ENCODE data around the gene PLEKHA7. TPM values are rescaled to one million over a fixed set of nuclear protein-coding genes. Genes with fewer than 3 reads are reported as not detected.

Gene PLEKHA7
- total RNA-seq, 1 experiment from 2014 or later, result 13.0 TPM

DNA sequence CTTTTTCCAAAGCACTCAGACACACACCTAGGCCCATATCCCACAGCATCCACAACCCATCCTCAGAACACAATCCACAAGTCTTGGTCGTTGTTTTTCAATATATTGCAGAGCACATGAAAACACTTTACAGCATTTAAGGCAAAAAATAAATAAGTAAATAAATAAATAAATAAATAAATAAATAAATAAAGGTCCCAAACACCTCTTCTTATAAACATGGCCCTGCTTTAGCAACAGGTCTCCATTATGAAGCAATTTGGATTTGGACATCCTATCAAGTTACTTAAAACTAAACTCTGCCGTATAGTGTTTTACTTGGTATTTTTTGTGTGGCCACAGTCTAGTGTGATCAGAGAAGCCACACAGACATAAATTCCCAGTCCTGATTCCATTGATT, 10.7 kb upstream of the PLEKHA7 start (continued):
- TF ChIP-seq, protein P1, sequence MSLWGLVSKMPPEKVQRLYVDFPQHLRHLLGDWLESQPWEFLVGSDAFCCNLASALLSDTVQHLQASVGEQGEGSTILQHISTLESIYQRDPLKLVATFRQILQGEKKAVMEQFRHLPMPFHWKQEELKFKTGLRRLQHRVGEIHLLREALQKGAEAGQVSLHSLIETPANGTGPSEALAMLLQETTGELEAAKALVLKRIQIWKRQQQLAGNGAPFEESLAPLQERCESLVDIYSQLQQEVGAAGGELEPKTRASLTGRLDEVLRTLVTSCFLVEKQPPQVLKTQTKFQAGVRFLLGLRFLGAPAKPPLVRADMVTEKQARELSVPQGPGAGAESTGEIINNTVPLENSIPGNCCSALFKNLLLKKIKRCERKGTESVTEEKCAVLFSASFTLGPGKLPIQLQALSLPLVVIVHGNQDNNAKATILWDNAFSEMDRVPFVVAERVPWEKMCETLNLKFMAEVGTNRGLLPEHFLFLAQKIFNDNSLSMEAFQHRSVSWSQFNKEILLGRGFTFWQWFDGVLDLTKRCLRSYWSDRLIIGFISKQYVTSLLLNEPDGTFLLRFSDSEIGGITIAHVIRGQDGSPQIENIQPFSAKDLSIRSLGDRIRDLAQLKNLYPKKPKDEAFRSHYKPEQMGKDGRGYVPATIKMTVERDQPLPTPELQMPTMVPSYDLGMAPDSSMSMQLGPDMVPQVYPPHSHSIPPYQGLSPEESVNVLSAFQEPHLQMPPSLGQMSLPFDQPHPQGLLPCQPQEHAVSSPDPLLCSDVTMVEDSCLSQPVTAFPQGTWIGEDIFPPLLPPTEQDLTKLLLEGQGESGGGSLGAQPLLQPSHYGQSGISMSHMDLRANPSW (CRISPR knock-in tag; conservative IDR thresholded peaks at IDR 0.05; ENCODE audit: low read depth), result no peak
- TF ChIP-seq, protein P2, sequence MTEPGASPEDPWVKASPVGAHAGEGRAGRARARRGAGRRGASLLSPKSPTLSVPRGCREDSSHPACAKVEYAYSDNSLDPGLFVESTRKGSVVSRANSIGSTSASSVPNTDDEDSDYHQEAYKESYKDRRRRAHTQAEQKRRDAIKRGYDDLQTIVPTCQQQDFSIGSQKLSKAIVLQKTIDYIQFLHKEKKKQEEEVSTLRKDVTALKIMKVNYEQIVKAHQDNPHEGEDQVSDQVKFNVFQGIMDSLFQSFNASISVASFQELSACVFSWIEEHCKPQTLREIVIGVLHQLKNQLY (CRISPR knock-in tag; IDR thresholded peaks at IDR 0.05), result no peak
- TF ChIP-seq, protein P3, sequence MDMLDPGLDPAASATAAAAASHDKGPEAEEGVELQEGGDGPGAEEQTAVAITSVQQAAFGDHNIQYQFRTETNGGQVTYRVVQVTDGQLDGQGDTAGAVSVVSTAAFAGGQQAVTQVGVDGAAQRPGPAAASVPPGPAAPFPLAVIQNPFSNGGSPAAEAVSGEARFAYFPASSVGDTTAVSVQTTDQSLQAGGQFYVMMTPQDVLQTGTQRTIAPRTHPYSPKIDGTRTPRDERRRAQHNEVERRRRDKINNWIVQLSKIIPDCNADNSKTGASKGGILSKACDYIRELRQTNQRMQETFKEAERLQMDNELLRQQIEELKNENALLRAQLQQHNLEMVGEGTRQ (CRISPR knock-in tag; IDR thresholded peaks at IDR 0.05), result no peak
- TF ChIP-seq, protein P4, sequence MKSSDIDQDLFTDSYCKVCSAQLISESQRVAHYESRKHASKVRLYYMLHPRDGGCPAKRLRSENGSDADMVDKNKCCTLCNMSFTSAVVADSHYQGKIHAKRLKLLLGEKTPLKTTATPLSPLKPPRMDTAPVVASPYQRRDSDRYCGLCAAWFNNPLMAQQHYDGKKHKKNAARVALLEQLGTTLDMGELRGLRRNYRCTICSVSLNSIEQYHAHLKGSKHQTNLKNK (CRISPR knock-in tag; IDR thresholded peaks at IDR 0.05), result no peak
- no peak for TF ChIP-seq FOXP1 (CRISPR knock-in tag; IDR thresholded peaks at IDR 0.05; ENCODE audit: borderline replicate concordance)
- TF ChIP-seq ZNF232 (CRISPR knock-in tag; IDR thresholded peaks at IDR 0.05), result no peak
- TF ChIP-seq, protein P5, sequence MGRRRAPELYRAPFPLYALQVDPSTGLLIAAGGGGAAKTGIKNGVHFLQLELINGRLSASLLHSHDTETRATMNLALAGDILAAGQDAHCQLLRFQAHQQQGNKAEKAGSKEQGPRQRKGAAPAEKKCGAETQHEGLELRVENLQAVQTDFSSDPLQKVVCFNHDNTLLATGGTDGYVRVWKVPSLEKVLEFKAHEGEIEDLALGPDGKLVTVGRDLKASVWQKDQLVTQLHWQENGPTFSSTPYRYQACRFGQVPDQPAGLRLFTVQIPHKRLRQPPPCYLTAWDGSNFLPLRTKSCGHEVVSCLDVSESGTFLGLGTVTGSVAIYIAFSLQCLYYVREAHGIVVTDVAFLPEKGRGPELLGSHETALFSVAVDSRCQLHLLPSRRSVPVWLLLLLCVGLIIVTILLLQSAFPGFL (CRISPR knock-in tag; IDR thresholded peaks at IDR 0.05; ENCODE audit: borderline replicate concordance), result no peak
- TF ChIP-seq, protein P6, sequence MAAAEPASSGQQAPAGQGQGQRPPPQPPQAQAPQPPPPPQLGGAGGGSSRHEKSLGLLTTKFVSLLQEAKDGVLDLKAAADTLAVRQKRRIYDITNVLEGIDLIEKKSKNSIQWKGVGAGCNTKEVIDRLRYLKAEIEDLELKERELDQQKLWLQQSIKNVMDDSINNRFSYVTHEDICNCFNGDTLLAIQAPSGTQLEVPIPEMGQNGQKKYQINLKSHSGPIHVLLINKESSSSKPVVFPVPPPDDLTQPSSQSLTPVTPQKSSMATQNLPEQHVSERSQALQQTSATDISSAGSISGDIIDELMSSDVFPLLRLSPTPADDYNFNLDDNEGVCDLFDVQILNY (CRISPR knock-in tag; IDR thresholded peaks at IDR 0.05), result no peak

DNA sequence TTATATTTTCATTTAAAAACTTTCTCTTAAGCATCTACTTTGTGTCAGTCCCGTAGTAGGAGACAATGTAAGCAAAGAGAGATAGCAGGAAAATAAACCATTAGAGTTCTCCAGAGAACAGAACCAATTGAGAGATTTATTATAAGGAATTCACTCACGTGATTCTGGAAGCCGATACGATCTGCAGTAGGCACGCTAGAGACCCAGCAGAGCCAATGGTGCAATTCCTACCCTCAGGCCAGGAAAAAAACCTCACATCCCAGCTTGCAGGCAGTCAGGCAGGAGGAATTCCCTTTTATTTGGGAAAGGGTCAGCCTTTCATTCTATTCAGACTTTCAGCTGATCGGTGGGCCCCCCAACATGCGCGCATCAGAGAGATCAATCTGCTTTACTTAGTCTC, 7.3 kb upstream of the PLEKHA7 start:
- ChIA-PET POLR2A (interaction anchor here (0.6 kb wide), 1 partner anchor 38 kb away, joined by 6 read pairs; no protein-coding TSS in a partner anchor), CTCF (interaction anchor here (1.0 kb wide), 1 partner anchor 42 kb away, joined by 3 read pairs; no protein-coding TSS in a partner anchor)
- peak; percentile 78 for ATAC-seq
- Mint-ChIP-seq H3K27me3 (ENCODE audit: low read depth) (peaks cover 3% of the 10 kb centered on the region; the same call in 1 of the 2 replicates), H3K27ac (no peak overlapping the region), H3K4me3 (no peak overlapping the region), H3K4me1 (peaks cover 10% of the 10 kb centered on the region), H3K36me3 (no peaks in the 10 kb centered on the region), H3K9me3 (no peaks in the 10 kb centered on the region)
- DNase-seq (ENCODE audit: low spot score), result peak; percentile 20
- TF ChIP-seq ATF1 (CRISPR knock-in tag; IDR thresholded peaks at IDR 0.05) (no peak), GTF2I (CRISPR knock-in tag; conservative IDR thresholded peaks at IDR 0.05) (no peak), RORB (CRISPR knock-in tag; IDR thresholded peaks at IDR 0.05) (no peak), NR3C1 (CRISPR knock-in tag; conservative IDR thresholded peaks at IDR 0.05; ENCODE audit: low read depth) (no peak), CREM (CRISPR knock-in tag; IDR thresholded peaks at IDR 0.05) (no peak)
- TF ChIP-seq, protein P7, sequence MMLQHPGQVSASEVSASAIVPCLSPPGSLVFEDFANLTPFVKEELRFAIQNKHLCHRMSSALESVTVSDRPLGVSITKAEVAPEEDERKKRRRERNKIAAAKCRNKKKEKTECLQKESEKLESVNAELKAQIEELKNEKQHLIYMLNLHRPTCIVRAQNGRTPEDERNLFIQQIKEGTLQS (CRISPR knock-in tag; conservative IDR thresholded peaks at IDR 0.05), result no peak
- TF ChIP-seq, protein P8, sequence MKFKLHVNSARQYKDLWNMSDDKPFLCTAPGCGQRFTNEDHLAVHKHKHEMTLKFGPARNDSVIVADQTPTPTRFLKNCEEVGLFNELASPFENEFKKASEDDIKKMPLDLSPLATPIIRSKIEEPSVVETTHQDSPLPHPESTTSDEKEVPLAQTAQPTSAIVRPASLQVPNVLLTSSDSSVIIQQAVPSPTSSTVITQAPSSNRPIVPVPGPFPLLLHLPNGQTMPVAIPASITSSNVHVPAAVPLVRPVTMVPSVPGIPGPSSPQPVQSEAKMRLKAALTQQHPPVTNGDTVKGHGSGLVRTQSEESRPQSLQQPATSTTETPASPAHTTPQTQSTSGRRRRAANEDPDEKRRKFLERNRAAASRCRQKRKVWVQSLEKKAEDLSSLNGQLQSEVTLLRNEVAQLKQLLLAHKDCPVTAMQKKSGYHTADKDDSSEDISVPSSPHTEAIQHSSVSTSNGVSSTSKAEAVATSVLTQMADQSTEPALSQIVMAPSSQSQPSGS (CRISPR knock-in tag; IDR thresholded peaks at IDR 0.05; ENCODE audit: borderline replicate concordance, low read depth), result no peak
- TF ChIP-seq, protein P9, sequence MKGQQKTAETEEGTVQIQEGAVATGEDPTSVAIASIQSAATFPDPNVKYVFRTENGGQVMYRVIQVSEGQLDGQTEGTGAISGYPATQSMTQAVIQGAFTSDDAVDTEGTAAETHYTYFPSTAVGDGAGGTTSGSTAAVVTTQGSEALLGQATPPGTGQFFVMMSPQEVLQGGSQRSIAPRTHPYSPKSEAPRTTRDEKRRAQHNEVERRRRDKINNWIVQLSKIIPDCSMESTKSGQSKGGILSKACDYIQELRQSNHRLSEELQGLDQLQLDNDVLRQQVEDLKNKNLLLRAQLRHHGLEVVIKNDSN (CRISPR knock-in tag; IDR thresholded peaks at IDR 0.05), result no peak
- TF ChIP-seq, protein P3 (CRISPR knock-in tag; IDR thresholded peaks at IDR 0.05), result no peak
- TF ChIP-seq, protein P10, sequence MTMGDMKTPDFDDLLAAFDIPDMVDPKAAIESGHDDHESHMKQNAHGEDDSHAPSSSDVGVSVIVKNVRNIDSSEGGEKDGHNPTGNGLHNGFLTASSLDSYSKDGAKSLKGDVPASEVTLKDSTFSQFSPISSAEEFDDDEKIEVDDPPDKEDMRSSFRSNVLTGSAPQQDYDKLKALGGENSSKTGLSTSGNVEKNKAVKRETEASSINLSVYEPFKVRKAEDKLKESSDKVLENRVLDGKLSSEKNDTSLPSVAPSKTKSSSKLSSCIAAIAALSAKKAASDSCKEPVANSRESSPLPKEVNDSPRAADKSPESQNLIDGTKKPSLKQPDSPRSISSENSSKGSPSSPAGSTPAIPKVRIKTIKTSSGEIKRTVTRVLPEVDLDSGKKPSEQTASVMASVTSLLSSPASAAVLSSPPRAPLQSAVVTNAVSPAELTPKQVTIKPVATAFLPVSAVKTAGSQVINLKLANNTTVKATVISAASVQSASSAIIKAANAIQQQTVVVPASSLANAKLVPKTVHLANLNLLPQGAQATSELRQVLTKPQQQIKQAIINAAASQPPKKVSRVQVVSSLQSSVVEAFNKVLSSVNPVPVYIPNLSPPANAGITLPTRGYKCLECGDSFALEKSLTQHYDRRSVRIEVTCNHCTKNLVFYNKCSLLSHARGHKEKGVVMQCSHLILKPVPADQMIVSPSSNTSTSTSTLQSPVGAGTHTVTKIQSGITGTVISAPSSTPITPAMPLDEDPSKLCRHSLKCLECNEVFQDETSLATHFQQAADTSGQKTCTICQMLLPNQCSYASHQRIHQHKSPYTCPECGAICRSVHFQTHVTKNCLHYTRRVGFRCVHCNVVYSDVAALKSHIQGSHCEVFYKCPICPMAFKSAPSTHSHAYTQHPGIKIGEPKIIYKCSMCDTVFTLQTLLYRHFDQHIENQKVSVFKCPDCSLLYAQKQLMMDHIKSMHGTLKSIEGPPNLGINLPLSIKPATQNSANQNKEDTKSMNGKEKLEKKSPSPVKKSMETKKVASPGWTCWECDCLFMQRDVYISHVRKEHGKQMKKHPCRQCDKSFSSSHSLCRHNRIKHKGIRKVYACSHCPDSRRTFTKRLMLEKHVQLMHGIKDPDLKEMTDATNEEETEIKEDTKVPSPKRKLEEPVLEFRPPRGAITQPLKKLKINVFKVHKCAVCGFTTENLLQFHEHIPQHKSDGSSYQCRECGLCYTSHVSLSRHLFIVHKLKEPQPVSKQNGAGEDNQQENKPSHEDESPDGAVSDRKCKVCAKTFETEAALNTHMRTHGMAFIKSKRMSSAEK (CRISPR knock-in tag; IDR thresholded peaks at IDR 0.05; ENCODE audit: borderline replicate concordance), result no peak
- TF ChIP-seq, protein P11, sequence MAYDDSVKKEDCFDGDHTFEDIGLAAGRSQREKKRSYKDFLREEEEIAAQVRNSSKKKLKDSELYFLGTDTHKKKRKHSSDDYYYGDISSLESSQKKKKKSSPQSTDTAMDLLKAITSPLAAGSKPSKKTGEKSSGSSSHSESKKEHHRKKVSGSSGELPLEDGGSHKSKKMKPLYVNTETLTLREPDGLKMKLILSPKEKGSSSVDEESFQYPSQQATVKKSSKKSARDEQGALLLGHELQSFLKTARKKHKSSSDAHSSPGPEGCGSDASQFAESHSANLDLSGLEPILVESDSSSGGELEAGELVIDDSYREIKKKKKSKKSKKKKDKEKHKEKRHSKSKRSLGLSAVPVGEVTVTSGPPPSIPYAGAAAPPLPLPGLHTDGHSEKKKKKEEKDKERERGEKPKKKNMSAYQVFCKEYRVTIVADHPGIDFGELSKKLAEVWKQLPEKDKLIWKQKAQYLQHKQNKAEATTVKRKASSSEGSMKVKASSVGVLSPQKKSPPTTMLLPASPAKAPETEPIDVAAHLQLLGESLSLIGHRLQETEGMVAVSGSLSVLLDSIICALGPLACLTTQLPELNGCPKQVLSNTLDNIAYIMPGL (CRISPR knock-in tag; IDR thresholded peaks at IDR 0.05), result no peak

Data from WTC11 (cell line).